Measurements from ENCODE around the gene ARHGAP19. TPM values are rescaled to one million over a fixed set of nuclear protein-coding genes. Genes with fewer than 3 reads are reported as not detected.

The ARHGAP19 gene
- total RNA-seq, 2 experiments from 2014 or later: 42.3 to 53.2 TPM

DNA sequence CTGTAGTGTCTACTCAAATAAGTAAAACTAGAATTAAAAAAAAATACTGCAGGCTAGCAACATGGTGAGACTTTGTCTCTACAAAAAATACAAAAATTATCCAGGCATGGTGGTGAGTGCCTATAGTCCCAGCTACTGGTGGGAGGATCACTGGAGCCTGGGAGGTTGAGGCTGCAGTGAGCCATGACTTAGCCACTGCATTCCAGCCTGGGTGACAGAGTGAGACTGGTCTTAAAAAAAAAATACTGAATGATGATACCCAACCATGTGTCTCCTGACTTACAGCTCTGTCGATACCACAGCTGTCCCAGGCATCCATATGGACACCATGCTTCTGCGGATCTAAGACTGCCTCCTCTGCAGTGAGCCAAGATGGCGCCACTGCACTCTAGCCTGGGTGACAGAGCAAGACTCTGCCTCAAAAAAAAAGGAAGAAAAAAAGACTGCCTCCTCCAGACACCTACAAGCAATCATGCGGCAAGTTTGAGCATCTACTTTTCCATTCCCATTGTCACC lies 18.7 kb upstream of the ARHGAP19 start:
- ChIA-PET POLR2A (no interaction called here), CTCF (interaction anchor here (0.6 kb wide), 1 partner anchor 1222 kb away, joined by 3 read pairs; no protein-coding TSS in a partner anchor)
- Mint-ChIP-seq H3K4me3 (no peak overlapping the region), H3K27ac (no peak overlapping the region), H3K4me1 (ENCODE audit: low read depth) (no peaks in the 10 kb centered on the region), H3K9me3 (no peaks in the 10 kb centered on the region), H3K36me3 (ENCODE audit: low read depth) (no peaks in the 10 kb centered on the region), H3K27me3 (no peaks in the 10 kb centered on the region)
- DNase-seq: no peak
- intact Hi-C loops (cut with micrococcal nuclease): no loop called here
- TF ChIP-seq, protein P1, sequence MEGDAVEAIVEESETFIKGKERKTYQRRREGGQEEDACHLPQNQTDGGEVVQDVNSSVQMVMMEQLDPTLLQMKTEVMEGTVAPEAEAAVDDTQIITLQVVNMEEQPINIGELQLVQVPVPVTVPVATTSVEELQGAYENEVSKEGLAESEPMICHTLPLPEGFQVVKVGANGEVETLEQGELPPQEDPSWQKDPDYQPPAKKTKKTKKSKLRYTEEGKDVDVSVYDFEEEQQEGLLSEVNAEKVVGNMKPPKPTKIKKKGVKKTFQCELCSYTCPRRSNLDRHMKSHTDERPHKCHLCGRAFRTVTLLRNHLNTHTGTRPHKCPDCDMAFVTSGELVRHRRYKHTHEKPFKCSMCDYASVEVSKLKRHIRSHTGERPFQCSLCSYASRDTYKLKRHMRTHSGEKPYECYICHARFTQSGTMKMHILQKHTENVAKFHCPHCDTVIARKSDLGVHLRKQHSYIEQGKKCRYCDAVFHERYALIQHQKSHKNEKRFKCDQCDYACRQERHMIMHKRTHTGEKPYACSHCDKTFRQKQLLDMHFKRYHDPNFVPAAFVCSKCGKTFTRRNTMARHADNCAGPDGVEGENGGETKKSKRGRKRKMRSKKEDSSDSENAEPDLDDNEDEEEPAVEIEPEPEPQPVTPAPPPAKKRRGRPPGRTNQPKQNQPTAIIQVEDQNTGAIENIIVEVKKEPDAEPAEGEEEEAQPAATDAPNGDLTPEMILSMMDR (IDR thresholded peaks at IDR 0.05): no peak
- ATAC-seq: no peak

DNA sequence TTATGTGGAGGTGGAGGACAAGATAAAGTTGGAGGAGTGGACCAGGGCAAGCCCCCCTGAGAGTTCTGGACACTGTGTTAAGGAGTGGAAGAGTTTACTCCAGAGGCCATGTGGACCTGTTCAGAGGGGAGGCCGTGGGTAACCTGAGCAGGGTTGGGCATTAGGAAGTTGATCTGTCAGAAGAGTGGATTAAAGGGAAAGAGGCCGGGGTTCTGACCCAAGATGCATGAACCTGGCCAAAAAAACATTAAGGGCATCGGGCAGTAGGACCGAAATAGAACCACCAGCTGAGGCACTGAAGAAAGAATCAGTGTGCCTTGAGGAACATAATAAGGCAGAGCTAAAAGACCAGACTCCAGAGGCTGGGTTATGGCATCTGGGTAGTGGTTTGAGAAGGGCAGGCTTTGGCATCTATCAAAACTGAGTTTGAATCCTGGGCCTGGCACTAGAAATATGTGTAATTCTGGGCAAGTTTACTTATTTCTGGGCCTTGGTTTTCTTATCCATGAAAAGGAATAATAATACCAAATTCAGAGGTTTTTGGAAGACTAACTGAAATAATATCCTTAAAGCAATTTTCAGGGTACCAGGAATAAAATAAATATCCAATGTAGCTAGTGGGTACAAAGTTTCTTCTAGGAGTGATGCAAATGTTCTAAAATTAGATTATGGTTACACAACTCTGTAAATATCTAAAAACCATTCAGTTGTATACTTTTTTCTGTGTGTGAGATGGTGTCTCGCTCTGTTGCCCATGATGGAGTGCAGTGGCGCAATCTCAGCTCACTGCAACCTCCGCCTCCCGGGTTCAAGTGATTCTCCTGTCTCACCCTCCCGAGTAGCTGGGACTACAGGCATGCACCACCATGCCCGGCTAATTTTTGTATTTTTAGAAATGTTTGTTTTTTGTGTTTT lies 15.7 kb upstream of the ARHGAP19 start:
- ATAC-seq: no peak
- intact Hi-C loops (cut with micrococcal nuclease): no loop called here
- Mint-ChIP-seq H3K4me3 (no peak overlapping the region), H3K27me3 (no peaks in the 10 kb centered on the region), H3K9me3 (no peaks in the 10 kb centered on the region), H3K36me3 (ENCODE audit: low read depth) (no peaks in the 10 kb centered on the region), H3K27ac (no peak overlapping the region), H3K4me1 (ENCODE audit: low read depth) (no peaks in the 10 kb centered on the region)
- ChIA-PET POLR2A (no interaction called here), CTCF (interaction anchor here (1.0 to 1.3 kb wide), 2 partner anchors 29 to 74 kb away, joined by 3 to 5 read pairs; no protein-coding TSS in a partner anchor)
- DNase-seq: no peak
- TF ChIP-seq, protein P1 (IDR thresholded peaks at IDR 0.05): no peak

DNA sequence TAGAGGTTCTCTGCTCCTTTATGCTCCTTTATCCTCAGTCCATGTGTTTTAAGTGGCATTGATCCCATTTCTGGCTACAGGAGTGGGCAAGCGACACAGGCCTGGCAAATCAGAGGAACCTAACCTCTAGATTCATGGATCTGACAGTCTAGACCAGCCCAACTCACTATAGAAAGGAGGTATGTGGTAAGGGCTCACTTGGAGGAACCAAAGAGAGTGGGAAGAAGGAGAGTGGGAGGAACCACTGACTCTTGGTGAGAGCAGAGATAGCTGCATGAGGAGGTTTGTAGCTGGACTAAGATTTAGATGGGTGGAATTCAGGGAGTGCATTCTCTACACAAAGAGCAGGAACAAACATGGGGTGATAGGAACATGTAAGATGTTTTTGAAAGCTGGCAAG lies 15.0 kb upstream of the ARHGAP19 start:
- H3K4me1 Mint-ChIP-seq (ENCODE audit: low read depth): no peaks in the 10 kb centered on the region
- no peaks in the 10 kb centered on the region for H3K27me3 Mint-ChIP-seq
- intact Hi-C loops (cut with micrococcal nuclease): no loop called here
- no peak for ATAC-seq
- no peak overlapping the region for H3K27ac Mint-ChIP-seq
- POLR2A ChIA-PET: no interaction called here
- no peak for DNase-seq
- no peak overlapping the region for H3K4me3 Mint-ChIP-seq
- H3K36me3 Mint-ChIP-seq (ENCODE audit: low read depth): no peaks in the 10 kb centered on the region
- H3K9me3 Mint-ChIP-seq: no peaks in the 10 kb centered on the region
- TF ChIP-seq, protein P1 (IDR thresholded peaks at IDR 0.05): no peak
- CTCF ChIA-PET: interaction anchor here (1.3 kb wide), 1 partner anchor 29 kb away, joined by 3 read pairs; no protein-coding TSS in a partner anchor

DNA sequence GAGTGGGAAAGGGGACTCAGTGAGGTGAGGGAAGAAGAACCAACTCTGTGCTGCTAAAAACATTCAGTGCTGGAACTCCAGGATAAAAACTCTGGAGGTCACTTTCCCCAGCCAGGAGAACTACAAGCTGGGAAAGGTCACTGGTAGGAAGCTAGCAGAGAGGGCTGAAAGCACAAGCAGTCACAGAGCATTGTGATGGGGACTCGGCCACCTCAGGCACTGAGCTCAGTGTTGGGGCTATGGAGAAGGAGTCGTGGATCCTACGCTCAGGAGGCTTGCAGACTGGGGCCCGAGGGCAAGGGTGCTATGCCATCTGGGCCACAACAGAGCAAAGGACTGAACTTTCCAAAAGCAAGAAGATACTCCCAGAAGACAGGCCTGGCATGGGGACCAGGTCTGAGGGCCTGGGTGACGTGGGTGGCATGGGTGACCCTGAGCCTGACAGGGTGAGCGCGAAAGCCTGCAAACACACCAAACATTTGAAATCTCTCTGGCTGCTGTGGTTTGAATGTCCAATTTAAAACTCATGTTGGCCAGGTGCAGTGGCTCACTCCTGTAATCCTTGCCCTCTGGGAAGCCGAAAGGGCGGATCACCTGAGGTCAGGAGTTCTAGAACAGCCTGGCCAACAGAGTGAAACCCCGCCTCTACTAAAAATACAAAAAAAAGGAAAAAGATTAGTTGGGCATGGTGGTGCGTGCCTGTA lies 9.8 kb upstream of the ARHGAP19 start:
- H3K4me1 Mint-ChIP-seq (ENCODE audit: low read depth): no peaks in the 10 kb centered on the region
- intact Hi-C loops (cut with micrococcal nuclease): no loop called here
- ChIA-PET CTCF (no interaction called here), POLR2A (interaction anchor here (0.7 kb wide), 1 partner anchor 84 kb away, joined by 3 read pairs; no protein-coding TSS in a partner anchor)
- DNase-seq (no peak), ATAC-seq (no peak)
- H3K27me3 Mint-ChIP-seq: no peaks in the 10 kb centered on the region
- TF ChIP-seq, protein P1 (IDR thresholded peaks at IDR 0.05): no peak
- no peak overlapping the region for H3K4me3 Mint-ChIP-seq
- no peaks in the 10 kb centered on the region for H3K9me3 Mint-ChIP-seq
- H3K27ac Mint-ChIP-seq: no peak overlapping the region
- no peaks in the 10 kb centered on the region for H3K36me3 Mint-ChIP-seq (ENCODE audit: low read depth)

Measured in activated CD8-positive, alpha-beta T cell treated with anti-CD3 and anti-CD28 coated beads for 36 hours (primary cell).